Smooth muscle cell of the brain vasculature (primary cell): ENCODE measurements around the gene PCGF3.
A peak's percentile ranks its signal among the peaks of the same experiment; 100 is the strongest.
"Not testable (repeated sequence)": the region's sequence is repeated elsewhere in the genome, so short reads cannot be mapped to it uniquely, and the experiment has no call there.

ENCODE experiments used
- DNase-seq: peaks from one replicate; pipeline ENCODE4 v3.0.0-alpha.2; 2012; ENCODE audit warnings: low read depth, low spot score

PCGF3 gene

GRCh38 chr4:667545-667925 lies 38.1 kb upstream of the PCGF3 start:
- DNase-seq, result no peak

- not testable (repeated sequence) for DNase-seq
These were observed 37.4 kb upstream of the PCGF3 start for GRCh38 chr4:668219-668618.

GRCh38 chr4:669806-670559 lies 35.6 kb upstream of the PCGF3 start:
- not testable (repeated sequence) for DNase-seq

GRCh38 chr4:671769-672168 lies 33.9 kb upstream of the PCGF3 start:
- no peak for DNase-seq

- no peak for DNase-seq
These were observed 32.1 kb upstream of the PCGF3 start for GRCh38 chr4:673349-674091.

GRCh38 chr4:674172-675035 lies 31.2 kb upstream of the PCGF3 start, which contains the start of the genes ATP5ME and MYL5:
Gene ATP5ME (minus strand): TSS chr4:674276. CDS start chr4:674247, 29 bp downstream.
Gene MYL5 (plus strand): TSS chr4:674542. CDS start chr4:678027, 3,485 bp downstream.
- peak; percentile 91 for DNase-seq

- no peak for DNase-seq
These were observed 30.4 kb upstream of the PCGF3 start for GRCh38 chr4:675036-675882.

GRCh38 chr4:675980-676870 lies 29.4 kb upstream of the PCGF3 start:
- DNase-seq, result no peak

- no peak for DNase-seq
These were observed 28.8 kb upstream of the PCGF3 start for GRCh38 chr4:676871-677235.

GRCh38 chr4:677431-678293 lies 28.0 kb upstream of the PCGF3 start:
- DNase-seq, result no peak

- DNase-seq, result no peak
These were observed 27.1 kb upstream of the PCGF3 start for GRCh38 chr4:678331-679103.

- DNase-seq, result no peak
These were observed 26.5 kb upstream of the PCGF3 start for GRCh38 chr4:679104-679481.

GRCh38 chr4:679629-680028 lies 26.0 kb upstream of the PCGF3 start:
- DNase-seq, result no peak

GRCh38 chr4:680091-680490 lies 25.5 kb upstream of the PCGF3 start:
- no peak for DNase-seq

GRCh38 chr4:680551-680927 lies 25.1 kb upstream of the PCGF3 start:
- DNase-seq, result no peak

GRCh38 chr4:680928-681645 lies 24.5 kb upstream of the PCGF3 start:
- DNase-seq, result no peak

GRCh38 chr4:681736-682451 lies 23.7 kb upstream of the PCGF3 start:
- no peak for DNase-seq
